Stimulated activated CD4-positive, alpha-beta T cell treated with anti-CD3 and anti-CD28 coated beads, TNF-alpha, amount 100 ng/mL, for 4 hours (primary cell): ENCODE results near the gene LRRC75A.
"Not testable (repeated sequence)": the region's sequence is repeated elsewhere in the genome, so short reads cannot be mapped to it uniquely, and the experiment has no call there.

ENCODE experiments used
- DNase-seq, 3 experiments: peaks; one replicate each; pipeline ENCODE4 v3.0.0-alpha.2; 2020; ENCODE audit warnings: low read depth in 3 of 3

The LRRC75A gene

GRCh38 chr17:16432017-16432416, 60.0 kb downstream of the LRRC75A start:
- DNase-seq: no peak

- DNase-seq: no peak
Observed at GRCh38 chr17:16430650-16431049, 61.3 kb downstream of the LRRC75A start.

GRCh38 chr17:16429083-16429482, 62.9 kb downstream of the LRRC75A start:
- DNase-seq: no peak

DNA sequence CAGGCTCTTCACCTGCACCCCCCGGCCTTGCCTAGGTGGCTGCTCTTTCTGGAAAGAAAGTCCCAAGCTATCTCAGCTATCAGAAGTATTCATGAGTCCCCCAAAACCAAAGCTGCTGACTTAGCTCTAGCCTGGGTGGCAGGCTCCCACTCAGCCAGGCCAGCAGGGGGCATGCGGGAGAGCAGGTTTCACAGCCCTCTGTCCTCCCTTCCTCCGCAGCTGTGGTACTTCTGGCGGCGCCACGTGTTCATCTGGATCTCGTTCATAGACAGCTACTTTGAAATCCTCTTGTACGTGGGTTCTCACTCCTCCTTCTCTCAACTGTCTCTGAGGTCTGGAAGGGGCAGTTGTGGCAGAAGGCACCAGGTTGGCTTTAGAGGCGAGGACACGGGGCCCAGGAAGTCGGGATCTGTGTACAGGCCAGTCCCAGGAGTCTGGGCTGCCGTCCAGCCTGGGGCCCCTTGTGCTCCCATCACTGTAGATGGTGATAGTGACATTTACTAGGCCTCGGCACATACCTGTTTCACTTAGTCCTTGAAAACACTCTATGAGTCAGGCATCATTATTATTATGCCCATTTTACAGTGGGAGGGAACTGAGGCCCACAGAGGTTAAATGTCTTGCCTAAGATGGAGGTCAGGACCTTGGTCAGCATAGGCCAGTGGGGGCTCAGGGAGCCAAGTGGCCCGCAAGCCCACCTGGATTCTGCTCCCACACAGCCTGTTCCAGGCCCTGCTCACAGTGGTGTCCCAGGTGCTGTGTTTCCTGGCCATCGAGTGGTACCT, 63.7 kb downstream of the LRRC75A start:
- peak in 1 of 3 experiments; percentile 18 for DNase-seq

- DNase-seq: no peak
Observed at GRCh38 chr17:16427020-16427419, 65.0 kb downstream of the LRRC75A start.

GRCh38 chr17:16425698-16426659, 66.0 kb downstream of the LRRC75A start:
- no peak for DNase-seq

DNA sequence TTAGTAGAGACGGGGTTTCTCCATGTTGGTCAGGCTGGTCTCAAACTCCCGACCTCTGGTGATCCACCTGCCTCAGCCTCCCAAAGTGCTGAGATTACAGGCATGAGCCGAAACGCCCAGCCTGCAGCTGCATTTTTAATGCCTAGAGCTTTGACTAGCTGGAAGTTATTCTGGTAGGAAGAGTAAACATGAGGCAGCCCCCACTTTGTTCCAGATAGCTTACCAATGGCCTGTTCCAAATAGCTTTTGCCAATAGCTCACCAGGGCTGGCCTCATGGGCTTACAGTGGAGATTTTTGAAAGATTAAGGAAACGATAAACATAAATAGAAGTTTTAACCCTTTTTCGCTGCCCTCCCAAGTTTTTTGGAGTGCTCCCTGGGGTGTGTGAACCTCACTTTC, 66.8 kb downstream of the LRRC75A start:
- DNase-seq: no peak

DNA sequence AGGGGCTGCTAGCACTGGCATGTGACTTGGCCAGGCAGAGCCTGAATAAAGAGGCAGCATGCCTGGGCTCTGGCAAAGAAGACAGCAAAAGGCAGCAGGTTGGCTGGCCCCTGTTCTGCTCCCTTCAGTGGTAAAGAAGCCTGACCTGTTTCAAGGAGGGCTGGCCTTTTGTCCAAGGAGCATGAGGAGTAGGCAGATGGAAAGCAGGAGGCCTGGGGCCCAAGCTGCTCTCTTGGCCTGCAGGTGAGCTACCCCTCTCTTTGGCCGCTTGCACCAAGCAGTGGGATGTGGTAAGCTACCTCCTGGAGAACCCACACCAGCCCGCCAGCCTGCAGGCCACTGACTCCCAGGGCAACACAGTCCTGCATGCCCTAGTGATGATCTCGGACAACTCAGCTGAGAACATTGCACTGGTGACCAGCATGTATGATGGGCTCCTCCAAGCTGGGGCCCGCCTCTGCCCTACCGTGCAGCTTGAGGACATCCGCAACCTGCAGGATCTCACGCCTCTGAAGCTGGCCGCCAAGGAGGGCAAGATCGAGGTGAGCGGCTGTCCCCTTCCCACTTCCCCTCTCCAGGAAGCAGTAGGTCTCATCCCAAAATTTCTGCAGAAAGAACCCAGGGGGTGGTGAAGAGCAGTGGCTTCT, 68.6 kb downstream of the LRRC75A start:
- no peak for DNase-seq

- no peak for DNase-seq
Observed at GRCh38 chr17:16422416-16422815, 69.6 kb downstream of the LRRC75A start.

DNA sequence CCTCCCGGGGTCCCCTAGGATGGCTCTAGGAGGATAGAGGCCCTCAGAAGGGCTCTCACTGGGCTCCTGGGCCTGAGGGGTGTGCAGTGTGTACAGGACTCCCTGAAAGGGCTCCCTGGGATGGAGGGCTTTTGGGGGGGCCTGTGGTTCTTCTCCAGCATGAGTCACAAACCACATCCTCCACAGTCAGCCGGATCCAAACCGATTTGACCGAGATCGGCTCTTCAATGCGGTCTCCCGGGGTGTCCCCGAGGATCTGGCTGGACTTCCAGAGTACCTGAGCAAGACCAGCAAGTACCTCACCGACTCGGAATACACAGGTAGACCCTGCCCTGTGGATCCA, 72.1 kb downstream of the LRRC75A start:
- no peak for DNase-seq

DNA sequence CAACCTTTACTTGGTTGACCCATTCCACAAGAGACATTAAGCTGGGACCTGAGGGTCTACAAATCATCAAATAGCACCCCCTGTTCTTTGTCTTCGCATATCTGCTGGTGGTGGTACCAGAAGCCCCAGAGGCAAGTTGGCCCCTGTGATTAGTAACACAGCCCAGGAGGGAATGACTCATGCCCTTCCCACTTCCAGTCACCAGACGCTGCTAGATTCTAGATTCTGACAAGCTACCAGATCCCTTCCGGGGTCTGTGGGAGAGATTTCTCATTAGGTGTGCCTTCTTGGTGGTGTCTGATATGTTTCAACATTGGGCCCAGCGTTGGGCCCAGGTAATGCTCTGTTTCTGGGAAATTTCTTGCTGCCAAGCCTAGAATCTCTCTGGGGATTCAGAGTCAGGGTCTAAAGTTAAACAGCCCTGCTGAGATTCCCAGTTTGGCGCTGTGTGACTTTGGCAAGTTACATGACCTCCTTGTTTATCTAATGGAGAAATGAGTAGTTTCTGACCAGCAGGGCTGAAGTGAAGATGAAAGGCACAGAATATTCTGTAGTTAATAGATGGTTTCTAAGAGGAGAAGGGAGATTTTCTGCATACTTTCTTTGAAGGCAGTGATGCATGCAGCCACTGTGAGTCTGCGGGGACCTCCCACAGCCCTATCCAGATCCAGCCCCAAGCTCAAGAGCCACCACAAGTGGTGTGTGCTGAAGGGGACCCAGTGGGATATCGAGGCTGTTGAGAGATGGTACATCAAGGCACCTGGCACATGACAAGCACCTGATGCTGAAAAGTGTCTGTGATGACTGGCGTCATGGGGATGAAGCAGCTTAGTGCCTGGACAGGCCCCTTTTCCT, 72.7 kb downstream of the LRRC75A start:
- DNase-seq: peak in 2 of 3 experiments; percentile 49 to 56

- DNase-seq: no peak
Observed at GRCh38 chr17:16418685-16419068, 73.3 kb downstream of the LRRC75A start.

DNA sequence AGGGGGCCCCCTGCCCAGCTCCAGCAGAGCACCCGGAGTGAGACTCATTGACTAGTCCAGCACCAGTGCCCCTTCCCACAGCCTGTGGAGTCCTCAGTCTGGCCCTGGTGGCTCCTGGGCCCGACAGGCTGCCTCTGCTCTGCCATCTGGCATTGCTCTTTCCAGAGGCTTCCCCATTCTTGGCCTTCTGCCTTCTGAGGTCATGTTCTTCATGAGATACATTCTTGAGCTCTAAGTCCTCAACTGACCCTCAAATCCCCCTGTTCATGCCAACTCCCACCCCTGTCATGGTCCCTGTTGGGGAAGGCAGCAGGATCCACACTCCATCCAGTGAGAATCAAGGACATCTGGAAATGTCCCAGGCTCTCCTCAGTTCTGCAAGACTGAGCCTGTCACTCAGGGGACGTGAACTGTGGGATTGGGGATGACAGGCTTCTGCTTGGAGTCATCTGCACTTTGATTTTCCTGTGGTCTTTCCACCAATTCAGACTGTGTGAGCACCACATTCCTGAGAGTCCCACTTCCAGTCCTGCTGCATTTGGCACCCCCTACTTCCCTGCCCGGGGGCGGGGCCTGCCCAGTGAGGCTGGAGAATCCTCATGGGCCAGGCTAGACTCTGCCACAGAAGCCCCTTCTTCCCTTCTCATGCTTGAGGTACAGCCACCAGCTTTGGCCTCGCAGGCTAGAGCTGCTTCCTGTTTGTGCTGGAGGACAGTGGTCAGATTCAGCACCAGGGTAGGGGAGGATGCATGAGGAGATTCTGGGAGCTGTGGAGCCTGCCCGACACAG, 73.9 kb downstream of the LRRC75A start:
- no peak for DNase-seq

DNA sequence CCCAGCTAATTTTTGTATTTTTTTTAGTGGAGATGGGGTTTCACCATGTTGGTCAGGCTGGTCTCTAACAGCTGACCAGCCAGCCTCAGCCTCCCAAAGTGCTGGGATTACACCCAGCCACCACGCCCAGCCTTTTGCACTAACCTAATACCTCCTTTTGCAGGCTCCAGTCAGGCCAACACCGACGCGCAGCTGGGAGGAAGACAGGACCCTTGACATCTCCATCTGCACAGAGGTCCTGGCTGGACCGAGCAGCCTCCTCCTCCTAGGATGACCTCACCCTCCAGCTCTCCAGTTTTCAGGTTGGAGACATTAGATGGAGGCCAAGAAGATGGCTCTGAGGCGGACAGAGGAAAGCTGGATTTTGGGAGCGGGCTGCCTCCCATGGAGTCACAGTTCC, 74.6 kb downstream of the LRRC75A start:
- DNase-seq: no peak

DNA sequence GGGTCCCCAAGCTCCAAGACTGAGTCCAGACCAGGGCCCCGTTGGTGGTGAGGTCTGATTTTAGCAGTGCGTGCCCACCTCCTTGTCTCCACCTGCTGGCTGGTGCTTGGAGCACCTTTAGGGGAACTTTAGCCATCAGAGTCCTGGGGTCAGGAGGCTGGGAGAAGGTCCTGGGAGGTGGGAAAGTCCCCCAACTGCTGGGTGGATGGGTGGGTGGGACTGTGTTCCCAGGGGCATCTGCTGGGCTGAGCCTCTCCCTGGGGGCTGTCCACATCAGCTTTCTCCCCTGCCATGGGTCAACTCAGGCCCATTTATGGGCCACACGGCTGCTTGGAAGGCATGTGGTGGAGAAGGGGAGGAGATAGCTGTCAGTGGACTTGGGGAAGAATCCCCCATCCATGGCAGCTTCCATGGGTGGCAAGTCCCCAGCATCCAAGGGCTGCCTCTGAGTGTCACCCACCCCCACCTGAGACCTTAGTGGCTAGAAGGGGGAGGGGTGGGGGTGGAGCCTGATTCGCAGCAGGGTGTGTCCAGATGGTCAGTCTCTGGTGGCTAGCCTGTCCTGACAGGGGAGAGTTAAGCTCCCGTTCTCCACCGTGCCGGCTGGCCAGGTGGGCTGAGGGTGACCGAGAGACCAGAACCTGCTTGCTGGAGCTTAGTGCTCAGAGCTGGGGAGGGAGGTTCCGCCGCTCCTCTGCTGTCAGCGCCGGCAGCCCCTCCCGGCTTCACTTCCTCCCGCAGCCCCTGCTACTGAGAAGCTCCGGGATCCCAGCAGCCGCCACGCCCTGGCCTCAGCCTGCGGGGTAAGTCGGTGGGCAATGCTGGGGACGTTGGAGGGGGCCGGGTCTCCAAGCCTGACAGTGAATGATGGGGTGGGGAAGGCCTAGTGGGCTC, 76.7 kb downstream of the LRRC75A start, which contains the start of gene TRPV2:
Gene TRPV2 (plus strand): TSS at position 541 of the 894 bp plus-strand sequence. CDS start 2,098 bp downstream, outside the sequence.
- DNase-seq: no peak

DNA sequence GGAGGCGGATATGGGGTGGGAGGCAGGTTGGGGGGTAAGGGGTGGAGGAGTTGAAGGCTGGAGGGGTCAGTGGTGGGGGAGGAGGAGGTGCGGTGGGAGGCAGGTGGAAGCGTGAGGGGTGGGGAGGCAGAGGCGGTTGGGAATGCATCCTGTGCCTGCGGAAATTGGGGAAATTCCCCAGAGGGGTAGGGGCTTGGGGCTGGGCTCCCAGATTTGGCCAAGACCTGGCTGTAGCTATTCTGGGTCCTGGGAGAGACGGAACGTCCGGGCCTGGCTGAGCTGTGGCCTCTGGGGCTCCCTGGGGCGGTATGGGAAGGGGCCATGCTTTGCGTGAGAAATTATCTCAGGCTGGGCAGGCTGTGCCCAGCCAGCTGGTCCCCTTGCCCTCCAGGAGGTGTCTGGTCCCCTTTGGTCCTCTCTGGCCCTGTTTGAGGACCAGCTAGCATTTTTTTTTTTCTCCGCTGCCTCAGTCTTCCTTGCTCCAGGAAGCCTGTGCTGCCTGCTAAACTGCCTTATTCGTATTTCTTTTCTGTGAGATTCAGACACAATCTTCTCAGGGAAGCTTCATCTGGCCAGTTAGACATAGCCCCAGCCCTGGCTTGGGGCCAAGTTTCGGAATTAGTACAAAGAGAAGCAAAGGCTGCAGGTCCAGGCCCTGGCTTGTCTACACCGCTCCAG, 83.9 kb downstream of the LRRC75A start:
- no peak for DNase-seq

DNA sequence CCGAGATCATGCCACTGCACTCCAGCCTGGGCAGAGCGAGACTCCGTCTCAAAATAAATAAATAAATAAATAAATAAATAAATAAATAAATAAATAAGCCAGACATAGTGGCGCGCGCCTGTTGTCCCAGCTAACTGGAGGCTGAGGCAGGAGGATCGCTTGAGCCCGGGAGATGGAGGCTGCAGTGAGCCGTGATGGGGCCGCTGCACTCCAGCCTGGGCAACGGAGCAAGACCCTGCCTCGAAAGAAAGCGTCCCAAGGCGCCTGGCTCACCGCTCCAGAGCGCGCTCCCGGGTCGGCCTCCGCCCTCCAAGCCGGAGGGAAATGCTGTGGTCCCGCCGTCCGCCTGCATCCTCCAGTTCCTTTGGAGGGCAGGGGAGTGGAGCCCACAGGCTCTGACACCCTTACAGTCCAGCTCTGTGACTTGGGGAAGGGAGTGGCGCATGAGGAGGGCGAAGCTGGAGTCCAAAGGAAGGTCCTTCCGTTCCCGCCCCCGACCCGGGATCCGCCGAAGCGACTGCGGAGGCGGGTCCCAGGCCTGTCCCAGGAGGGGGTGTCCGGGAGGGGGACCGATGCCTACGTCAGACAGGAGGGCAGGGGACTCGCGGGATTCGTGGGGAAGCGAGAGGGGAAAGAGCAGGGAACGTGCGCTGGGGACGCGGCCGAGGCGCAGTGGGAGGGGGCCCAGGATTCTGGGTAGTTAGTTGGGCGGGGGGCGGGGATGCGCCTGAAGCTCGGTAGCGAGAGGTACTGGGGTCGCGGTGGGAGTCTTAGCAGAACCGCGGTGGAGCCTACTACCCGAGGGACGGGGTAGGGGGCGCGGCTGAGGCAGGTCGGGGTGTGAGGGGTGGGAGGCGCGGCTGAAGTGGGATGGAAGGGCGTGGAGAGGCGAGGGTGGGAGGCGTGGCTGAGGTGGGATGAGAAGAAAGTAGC, 85.0 kb downstream of the LRRC75A start:
- no peak for DNase-seq

GRCh38 chr17:16403847-16404246, 88.1 kb downstream of the LRRC75A start:
- DNase-seq: not testable (repeated sequence)
